Measurements from ENCODE around the gene MSL1.

The MSL1 gene

GRCh38 chr17:40092581-40092980 lies 29.2 kb upstream of the MSL1 start:
- DNase-seq: no peak

- DNase-seq: no peak
Observed at GRCh38 chr17:40093005-40093579, 28.7 kb upstream of the MSL1 start.

- no peak for DNase-seq
Observed at GRCh38 chr17:40093580-40094201, 28.1 kb upstream of the MSL1 start.

- DNase-seq: no peak
Observed at GRCh38 chr17:40094874-40095273, 26.9 kb upstream of the MSL1 start.

DNA sequence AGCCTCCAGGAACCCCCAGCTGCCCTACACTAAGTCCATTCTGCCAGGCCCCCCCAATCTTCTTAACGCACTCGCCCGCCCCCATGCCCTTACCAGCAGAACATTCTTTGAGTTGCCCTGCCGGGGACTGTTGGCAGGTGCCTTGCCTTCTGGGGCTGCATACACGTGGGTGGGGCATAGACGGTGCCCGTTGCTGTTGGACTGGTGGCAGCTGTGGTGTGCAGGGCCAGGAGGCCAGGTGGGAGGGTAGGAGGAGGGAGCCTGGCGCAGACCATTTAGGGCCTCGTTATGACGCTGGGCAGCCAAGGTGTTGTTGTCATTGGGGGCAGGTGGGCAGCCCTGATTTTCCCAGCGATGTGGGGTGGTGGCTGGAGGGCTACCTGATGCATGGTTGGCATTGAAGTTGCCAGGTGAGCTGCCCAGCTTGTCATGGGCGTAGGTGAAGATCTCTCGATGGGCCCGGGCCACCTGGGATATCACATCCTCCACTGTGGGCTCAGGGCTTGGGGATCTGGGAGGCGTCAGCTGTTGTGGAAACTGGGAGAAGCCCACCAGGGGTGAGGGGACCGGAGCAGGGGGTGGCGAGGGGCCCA lies 26.3 kb upstream of the MSL1 start:
- no peak for DNase-seq

DNA sequence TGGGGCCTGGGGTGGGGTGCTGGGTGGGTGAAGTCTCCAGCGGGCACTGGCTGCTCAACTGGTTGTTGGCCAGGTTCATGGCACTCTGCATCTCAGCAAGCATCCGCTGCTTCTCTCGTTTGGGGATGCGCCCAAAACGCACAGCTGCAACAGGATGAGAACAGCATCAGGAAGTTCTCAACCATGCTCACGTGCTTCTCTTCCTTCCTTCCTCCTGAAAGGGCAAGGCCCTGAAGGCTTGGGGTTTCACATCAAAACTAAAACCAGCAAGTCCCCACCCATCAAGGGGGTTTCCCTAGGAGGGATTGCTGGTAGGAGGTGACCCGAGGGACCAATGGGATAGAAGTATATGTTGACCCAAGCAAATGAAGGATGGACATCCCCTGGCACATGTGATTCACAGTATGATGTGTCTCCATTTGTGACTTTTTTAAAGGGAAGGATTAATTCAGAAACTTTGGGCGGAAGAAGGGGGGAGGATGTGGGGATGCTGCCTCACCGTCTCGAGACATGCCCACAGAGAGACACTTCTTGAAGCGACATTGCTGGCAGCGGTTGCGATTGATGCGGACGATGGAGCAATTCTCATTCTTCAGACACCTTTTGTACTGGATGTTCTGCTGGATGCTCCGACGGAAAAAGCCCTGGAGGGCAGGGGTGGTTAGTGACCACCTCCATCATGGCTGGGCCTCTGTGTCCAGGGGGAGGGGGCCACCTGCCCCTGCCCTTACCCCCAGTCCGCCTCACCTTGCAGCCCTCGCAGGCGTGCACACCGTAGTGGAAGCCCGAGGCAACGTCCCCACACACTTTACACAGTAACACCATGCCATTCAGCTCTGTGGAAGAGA lies 25.6 kb upstream of the MSL1 start:
- DNase-seq: peak; percentile 69

- no peak for DNase-seq
Observed at GRCh38 chr17:40097087-40097486, 24.7 kb upstream of the MSL1 start.

DNA sequence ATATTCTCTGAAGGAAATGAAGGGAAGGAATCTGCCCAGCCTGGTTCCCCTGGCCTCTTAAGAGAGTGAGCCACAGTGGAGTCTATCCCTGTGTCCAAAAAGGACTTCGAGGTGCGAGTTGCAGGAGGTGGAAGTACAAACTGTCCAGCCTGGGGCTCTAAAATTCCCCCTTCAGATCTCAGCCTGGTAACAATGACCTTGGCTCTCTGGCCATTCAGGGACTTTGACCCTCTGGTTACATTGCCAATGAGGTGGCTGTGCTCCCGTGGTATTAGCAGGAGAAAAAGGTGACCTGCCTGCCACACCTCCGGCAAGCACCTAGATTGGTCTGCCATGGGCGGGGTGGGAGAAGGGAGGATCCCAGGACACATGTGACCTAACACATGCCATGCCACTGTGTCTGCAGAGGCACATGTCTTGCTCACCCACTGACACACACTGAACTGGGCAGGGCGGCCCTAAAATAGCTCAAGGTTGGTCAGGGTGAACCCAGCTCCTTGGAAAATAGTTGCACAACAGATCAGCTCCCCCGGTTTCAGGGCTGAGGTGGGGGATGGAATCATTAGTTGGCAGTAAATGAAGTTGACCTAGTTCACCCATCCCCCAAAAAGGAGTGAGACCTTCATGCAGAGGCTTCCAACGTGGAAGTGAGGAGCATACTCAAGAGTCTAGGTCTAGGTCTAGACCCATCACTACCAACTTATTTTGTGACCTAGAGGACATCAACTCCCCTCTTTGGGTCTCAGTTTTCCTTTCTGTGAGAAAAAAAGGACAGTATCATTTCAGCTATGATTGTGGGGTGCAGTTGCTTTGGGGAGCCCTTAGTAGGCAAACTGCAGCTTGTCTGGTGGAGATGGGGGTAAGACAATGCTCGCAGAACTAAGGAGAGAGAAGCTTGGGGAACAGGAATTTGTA lies 23.6 kb upstream of the MSL1 start:
- DNase-seq: no peak

DNA sequence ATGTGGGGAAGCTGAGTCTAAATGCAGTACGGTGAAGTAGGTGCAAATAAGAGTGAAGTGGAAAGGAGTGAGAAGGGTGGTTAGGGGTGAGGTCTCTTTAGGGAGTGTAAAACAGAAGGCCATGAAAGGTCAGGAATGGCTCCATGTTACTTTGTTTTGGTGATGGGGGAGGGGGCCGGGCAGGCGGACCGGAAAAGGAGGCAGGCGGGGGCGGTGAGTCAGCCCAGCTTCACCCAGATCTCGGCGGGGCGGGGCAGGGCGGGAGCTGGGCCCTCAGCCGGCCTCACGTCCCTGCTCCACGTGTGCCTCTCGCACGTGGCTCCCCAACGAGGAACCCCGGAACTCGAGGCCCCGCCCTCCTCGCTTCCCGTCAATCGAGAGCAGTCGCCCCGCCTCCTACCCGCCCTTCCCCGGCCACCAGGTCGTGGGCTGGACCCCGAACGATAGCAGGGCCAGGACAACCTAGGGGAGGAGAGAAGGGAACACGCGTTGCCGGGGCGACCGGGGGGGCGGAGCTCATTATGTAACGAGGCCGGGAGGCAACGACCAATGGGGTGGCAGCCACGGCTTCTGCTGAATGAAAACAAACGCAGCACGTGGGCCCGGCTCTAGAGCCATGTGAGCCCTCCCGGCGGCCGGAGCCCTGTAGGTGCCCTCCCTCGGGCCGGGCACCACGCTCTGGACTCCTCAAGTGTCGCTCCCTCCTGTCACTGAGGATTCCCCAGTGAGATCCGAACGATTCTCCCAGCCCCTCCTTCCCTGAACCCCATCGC lies 22.7 kb upstream of the MSL1 start:
- DNase-seq: peak; percentile 99

GRCh38 chr17:40099619-40100418 lies 22.0 kb upstream of the MSL1 start:
- no peak for DNase-seq

- no peak for DNase-seq
Observed at GRCh38 chr17:40100419-40100668, 21.4 kb upstream of the MSL1 start, which contains the start of gene NR1D1. Gene NR1D1, minus strand, starts transcription at chr17:40100589. Its CDS starts 495 bp downstream, at chr17:40100094.

DNA sequence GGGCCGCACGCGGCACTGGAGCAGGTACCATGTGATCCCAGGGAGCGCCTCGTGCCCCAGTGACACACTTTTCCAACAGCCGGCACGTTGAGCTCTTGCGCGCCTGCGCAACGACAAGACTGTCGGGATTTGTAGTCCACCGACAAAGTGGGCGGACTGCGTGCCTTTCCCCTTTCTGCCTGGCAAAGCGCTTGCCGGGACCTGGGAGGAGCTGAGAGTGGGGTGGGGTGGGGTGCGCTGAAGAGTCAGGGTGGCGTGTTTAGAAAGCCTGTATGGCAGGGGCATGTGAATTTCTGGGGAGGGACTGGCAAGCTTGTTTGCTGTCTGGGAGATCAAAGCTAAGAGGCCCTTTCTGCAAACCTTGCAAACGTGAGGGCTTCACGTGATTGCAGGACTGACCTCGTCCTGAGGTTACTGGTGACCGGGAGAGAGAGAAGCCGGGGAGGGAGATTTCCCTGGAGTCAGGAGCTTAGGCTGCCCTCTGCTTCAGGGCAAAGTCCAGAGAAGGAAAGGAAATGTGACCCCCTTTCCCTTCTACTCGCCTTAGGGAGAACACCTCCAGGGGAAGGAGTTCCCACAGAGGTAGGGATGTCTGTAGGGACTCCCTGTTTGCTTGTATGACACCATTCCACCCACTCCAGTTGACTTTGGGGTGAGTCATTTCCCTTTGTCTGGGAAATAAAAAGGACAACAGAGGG lies 21.0 kb upstream of the MSL1 start:
- DNase-seq: peak; percentile 89

- no peak for DNase-seq
Observed at GRCh38 chr17:40101367-40102210, 20.2 kb upstream of the MSL1 start.

GRCh38 chr17:40103071-40103661 lies 18.6 kb upstream of the MSL1 start:
- DNase-seq: no peak

DNA sequence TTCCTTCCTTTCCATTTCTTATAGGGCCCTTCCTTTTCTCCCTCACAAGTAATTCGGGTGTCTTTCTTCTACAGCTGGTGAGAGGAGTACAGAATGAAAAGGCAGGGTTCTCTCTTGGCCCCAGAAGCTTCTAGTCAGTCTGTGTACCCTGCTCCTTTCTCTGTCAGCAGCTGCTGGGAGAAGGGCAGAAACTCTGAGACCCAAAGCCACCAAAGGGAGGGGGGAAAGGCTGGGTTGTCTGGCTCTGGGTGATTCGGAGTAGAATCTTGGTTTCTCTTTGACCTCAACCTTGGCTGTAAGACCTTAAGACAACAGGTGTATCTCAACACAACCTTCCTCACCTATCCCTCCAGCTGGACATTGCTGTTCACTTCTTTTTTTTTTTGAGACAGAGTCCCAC lies 18.1 kb upstream of the MSL1 start:
- DNase-seq: no peak

GRCh38 chr17:40104594-40105486 lies 16.9 kb upstream of the MSL1 start:
- DNase-seq: no peak

DNA sequence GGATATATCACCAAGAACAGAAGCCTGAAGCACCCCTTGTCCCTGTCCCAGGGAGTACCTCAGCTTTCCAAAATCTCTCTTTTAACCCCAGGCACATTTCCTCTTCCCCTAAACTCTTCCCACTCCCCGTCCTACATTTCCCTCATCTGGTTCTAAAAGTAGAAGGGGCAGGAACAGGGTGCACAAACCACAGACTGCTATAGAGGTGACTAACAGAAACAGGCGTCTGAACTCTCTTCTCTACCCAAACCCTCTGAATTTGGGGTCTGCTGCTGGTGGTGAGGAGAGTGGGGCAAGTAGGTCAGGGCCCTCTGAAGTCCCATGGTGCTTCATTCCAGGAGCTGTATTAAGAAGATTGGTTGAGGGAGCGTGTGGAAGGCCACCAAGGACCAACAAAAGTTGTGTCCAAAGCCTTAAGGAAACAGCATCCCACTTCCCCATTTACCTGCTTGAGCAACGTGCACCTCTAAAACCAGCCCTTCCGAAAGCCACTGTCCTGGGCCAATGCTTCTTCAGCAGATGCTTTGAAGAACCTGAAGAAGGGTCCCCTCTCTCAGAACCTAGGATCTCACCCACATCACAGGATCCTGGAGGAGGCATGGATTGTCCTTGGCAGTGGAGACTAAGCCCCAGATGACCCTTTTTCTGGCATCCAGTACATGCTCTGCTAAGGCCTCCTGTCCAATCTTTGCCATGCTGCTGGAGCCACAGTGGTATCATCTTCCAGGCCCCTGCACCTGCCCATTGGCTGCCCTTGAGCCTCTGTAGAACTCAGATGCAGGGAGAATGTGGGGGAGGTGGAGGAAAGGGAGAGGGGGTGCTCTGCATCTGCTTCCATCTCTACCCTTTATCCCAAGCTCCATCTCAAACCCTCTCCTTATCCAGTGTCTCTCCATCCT lies 15.7 kb upstream of the MSL1 start:
- no peak for DNase-seq

Data from activated naive CD4-positive, alpha-beta T cell treated with anti-CD3 and anti-CD28 coated beads, Interleukin-2, amount 50 U/mL, for 16 hours (primary cell).